Neural cell (in vitro differentiated cells): ENCODE results near the gene TPM1. TPM values are rescaled to one million over a fixed set of nuclear protein-coding genes. Genes with fewer than 3 reads are reported as not detected.

Source experiments
- H2AFZ ChIP-seq: fragments of 200-600, 300-800 bp; sonication (generic), shearing (Covaris generic); 2 replicates; pipeline ENCODE4 v1.6.0; 2014; ENCODE audit warnings: low read depth, mild to moderate bottlenecking, antibody characterized with exemption, low read length, moderate library complexity
- H3F3A ChIP-seq: fragments of 200-600 bp; shearing (Covaris generic); 2 replicates; pipeline ENCODE4 v1.6.1; 2016; ENCODE audit warnings: mild to moderate bottlenecking, moderate library complexity, mixed read lengths, antibody characterized with exemption, low read length; ENCODE audit not compliant: insufficient read depth, poor library complexity, severe bottlenecking
- H3K27ac ChIP-seq: fragments of 200-600, 300-800 bp; sonication (generic), shearing (Covaris generic); 2 replicates; pipeline ENCODE4 v1.5.1; 2014; ENCODE audit warnings: mild to moderate bottlenecking, low read length, moderate library complexity
- H3K27me3 ChIP-seq: fragments of 300-800, 200-600 bp; sonication (generic), shearing (Covaris generic); 2 replicates; pipeline ENCODE4 v1.6.0; 2014; ENCODE audit warnings: mild to moderate bottlenecking, low read depth, low read length, moderate library complexity; ENCODE audit not compliant: insufficient read depth
- H3K36me3 ChIP-seq: fragments of 300-800, 200-600 bp; sonication (generic), shearing (Covaris generic); 2 replicates; pipeline ENCODE4 v1.5.1; 2014; ENCODE audit warnings: mild to moderate bottlenecking, antibody characterized with exemption, low read length, moderate library complexity; ENCODE audit not compliant: insufficient read depth
- H3K4me2 ChIP-seq: fragments of 300-800, 200-600 bp; sonication (generic), shearing (Covaris generic); 2 replicates; pipeline ENCODE4 v1.6.0; 2014; ENCODE audit warnings: mild to moderate bottlenecking, low read length
- H3K4me3 ChIP-seq: fragments of 300-800, 200-600 bp; sonication (generic), shearing (Covaris generic); 2 replicates; pipeline ENCODE4 v1.5.1; 2014; ENCODE audit warnings: mild to moderate bottlenecking, low read length, moderate library complexity
- H3K79me2 ChIP-seq: fragments of 200-600 bp; shearing (Covaris generic); replicated peaks from 2 replicates; pipeline ENCODE4 v1.6.0; 2014; ENCODE audit warnings: mild to moderate bottlenecking, low read length, moderate library complexity; ENCODE audit not compliant: insufficient read depth
- H3K9ac ChIP-seq: fragments of 300-800, 200-600 bp; sonication (generic), shearing (Covaris generic); 2 replicates; pipeline ENCODE4 v1.6.1; 2016; ENCODE audit warnings: mild to moderate bottlenecking, low read length, mixed read lengths
- H3K9me2 ChIP-seq: fragments of 200-600 bp; shearing (Covaris generic); 2 replicates; pipeline ENCODE4 v1.6.1; 2016; ENCODE audit warnings: mild to moderate bottlenecking, low read length, mixed read lengths; ENCODE audit not compliant: insufficient read depth
- H3K9me3 ChIP-seq: fragments of 200-600, 300-800 bp; sonication (generic), shearing (Covaris generic); 2 replicates; pipeline ENCODE4 v1.6.1; 2016; ENCODE audit warnings: mild to moderate bottlenecking, mixed run types, low read length, moderate library complexity, mixed read lengths
- H4K20me1 ChIP-seq: fragments of 200-600 bp; shearing (Covaris generic); 2 replicates; pipeline ENCODE4 v1.6.1; 2016; ENCODE audit warnings: mild to moderate bottlenecking, mixed run types; ENCODE audit not compliant: insufficient read depth
- EZH2 ChIP-seq: fragments of 200-600, 300-800 bp; shearing (Covaris generic), sonication (generic); IDR thresholded peaks from 2 replicates; pipeline ENCODE4 v1.6.1; 2014; ENCODE audit warnings: antibody characterized with exemption, low read length, borderline replicate concordance, mild to moderate bottlenecking; ENCODE audit not compliant: insufficient read depth, poor library complexity, severe bottlenecking
- MXI1 ChIP-seq: fragments of 450-650 bp; conservative IDR thresholded peaks from 2 replicates; pipeline ENCODE4 v1.6.1; 2014; ENCODE audit warnings: antibody characterized with exemption, mild to moderate bottlenecking; ENCODE audit not compliant: poor library complexity, severe bottlenecking
- RAD21 ChIP-seq: fragments of 450-650 bp; conservative IDR thresholded peaks from 2 replicates; pipeline ENCODE4 v1.6.1; 2014; ENCODE audit warnings: antibody characterized with exemption, mild to moderate bottlenecking, moderate library complexity
- polyA plus RNA-seq: library from polyadenylated mRNA; depleted of rRNA; stranded (reverse); fragments of >200 nt; gene quantifications from 2 replicates; pipeline ENCODE4 v1.2.3, GENCODE V29; 2014
- TF ChIP-seq, protein P1 (sequence below): IDR thresholded peaks from 2 replicates; pipeline ENCODE4 v1.6.1; 2012; ENCODE audit warnings: borderline replicate concordance
- TF ChIP-seq, protein P2 (sequence below): fragments of 450-650 bp; IDR thresholded peaks from 2 replicates; pipeline ENCODE4 v1.5.1; 2014; ENCODE audit warnings: antibody characterized with exemption, mild to moderate bottlenecking, moderate library complexity; ENCODE audit not compliant: poor library complexity, severe bottlenecking

The TPM1 gene
- polyA plus RNA-seq, 1 donor from 2014 or later, result 254 TPM

DNA sequence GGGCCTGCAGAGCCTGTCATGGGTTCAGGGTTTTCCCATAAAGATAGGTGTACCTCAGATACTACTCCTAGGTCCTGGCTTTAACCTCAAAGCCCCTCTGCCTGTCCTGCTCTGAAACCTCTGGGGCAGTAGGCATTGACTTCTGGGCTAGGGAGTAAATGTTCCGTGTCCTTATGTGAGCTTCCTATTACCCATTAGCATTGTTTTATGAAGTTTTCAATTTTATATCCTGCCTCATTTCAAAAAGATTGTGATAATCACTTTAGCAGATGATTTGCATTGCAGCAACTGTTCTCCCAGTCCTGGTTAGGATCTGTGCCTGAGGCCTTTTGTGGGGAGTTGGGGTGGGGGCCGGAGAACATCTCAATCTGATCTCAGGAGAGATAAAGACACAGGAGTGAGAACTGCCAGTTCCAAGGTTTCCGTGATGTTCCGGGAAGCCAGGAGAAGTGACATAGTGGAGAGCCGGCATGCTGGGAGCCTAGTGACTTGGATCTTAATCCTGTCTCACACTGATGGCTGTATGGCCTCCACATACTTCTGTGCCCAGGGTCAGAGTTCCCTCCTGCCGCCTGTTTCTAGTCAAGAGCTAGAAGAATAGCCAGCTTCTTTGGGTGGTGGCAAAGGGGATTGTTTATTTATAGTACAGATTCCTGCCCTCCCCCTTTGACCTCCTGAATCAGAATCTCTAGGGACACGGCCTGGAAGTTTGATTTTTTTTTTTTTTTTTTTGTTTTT, 10.6 kb downstream of the TPM1 start:
- Histone ChIP-seq H2AFZ (no peak overlapping the region), H3K9me3 (no peaks in the 10 kb centered on the region), H3K79me2 (peaks cover 67% of the 10 kb centered on the region), H3K27ac (no peak overlapping the region), H3K27me3 (no peaks in the 10 kb centered on the region), H3K9me2 (no peaks in the 10 kb centered on the region), H3K4me3 (no peak overlapping the region), H4K20me1 (peaks cover 4% of the 10 kb centered on the region), H3K4me2 (no peak overlapping the region), H3F3A (no peaks in the 10 kb centered on the region), H3K9ac (no peak overlapping the region), H3K36me3 (peaks cover 10% of the 10 kb centered on the region)
- no peak for TF ChIP-seq MXI1

DNA sequence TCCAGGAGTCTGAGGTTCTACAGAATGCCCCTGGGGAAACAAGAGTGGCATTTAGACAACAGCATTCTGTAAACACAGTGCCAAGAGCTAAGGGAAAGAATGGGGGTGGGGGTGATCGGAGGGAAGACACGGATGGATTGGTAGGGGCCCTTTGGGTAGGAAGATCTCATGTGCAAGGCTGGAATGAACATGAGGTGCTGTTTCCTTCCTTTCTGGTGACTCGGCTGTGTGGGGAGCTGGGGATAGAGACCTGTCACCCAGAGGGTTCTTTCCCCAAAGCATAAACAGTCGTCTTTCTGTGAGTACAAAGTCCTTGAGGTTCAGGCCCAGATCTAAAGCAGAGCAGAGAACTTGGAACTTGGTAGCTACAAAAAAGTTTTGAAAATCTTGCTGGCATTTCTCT, 11.7 kb downstream of the TPM1 start:
- Histone ChIP-seq H3K27ac (no peak overlapping the region), H3F3A (no peaks in the 10 kb centered on the region), H3K9ac (no peak overlapping the region), H3K27me3 (no peaks in the 10 kb centered on the region), H3K4me3 (no peak overlapping the region), H3K9me3 (no peaks in the 10 kb centered on the region), H2AFZ (no peak overlapping the region), H3K9me2 (no peaks in the 10 kb centered on the region), H3K36me3 (peaks cover 13% of the 10 kb centered on the region), H3K4me2 (no peak overlapping the region), H4K20me1 (peaks cover 4% of the 10 kb centered on the region), H3K79me2 (peaks cover 64% of the 10 kb centered on the region)
- TF ChIP-seq, protein P1, sequence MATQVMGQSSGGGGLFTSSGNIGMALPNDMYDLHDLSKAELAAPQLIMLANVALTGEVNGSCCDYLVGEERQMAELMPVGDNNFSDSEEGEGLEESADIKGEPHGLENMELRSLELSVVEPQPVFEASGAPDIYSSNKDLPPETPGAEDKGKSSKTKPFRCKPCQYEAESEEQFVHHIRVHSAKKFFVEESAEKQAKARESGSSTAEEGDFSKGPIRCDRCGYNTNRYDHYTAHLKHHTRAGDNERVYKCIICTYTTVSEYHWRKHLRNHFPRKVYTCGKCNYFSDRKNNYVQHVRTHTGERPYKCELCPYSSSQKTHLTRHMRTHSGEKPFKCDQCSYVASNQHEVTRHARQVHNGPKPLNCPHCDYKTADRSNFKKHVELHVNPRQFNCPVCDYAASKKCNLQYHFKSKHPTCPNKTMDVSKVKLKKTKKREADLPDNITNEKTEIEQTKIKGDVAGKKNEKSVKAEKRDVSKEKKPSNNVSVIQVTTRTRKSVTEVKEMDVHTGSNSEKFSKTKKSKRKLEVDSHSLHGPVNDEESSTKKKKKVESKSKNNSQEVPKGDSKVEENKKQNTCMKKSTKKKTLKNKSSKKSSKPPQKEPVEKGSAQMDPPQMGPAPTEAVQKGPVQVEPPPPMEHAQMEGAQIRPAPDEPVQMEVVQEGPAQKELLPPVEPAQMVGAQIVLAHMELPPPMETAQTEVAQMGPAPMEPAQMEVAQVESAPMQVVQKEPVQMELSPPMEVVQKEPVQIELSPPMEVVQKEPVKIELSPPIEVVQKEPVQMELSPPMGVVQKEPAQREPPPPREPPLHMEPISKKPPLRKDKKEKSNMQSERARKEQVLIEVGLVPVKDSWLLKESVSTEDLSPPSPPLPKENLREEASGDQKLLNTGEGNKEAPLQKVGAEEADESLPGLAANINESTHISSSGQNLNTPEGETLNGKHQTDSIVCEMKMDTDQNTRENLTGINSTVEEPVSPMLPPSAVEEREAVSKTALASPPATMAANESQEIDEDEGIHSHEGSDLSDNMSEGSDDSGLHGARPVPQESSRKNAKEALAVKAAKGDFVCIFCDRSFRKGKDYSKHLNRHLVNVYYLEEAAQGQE, result no peak
- TF ChIP-seq, protein P2, sequence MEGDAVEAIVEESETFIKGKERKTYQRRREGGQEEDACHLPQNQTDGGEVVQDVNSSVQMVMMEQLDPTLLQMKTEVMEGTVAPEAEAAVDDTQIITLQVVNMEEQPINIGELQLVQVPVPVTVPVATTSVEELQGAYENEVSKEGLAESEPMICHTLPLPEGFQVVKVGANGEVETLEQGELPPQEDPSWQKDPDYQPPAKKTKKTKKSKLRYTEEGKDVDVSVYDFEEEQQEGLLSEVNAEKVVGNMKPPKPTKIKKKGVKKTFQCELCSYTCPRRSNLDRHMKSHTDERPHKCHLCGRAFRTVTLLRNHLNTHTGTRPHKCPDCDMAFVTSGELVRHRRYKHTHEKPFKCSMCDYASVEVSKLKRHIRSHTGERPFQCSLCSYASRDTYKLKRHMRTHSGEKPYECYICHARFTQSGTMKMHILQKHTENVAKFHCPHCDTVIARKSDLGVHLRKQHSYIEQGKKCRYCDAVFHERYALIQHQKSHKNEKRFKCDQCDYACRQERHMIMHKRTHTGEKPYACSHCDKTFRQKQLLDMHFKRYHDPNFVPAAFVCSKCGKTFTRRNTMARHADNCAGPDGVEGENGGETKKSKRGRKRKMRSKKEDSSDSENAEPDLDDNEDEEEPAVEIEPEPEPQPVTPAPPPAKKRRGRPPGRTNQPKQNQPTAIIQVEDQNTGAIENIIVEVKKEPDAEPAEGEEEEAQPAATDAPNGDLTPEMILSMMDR, result no peak

DNA sequence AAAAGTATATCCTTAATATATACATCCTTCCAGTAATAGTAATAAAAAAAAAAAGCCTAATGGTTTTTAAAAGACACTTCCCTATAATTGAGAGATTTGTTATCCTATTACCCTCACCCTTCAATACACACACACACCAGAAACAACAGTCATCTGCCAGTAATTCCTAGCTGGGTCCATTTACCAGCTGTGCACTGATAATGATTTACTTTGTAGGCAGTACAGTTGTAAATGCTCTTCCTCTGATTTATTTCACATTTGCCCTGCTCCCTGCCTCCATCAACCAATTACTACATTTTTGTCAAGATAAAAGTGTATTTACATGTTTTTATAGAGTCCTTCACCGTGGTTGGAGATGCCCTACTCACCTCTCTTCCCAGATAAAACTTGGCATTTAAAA, 12.4 kb downstream of the TPM1 start:
- no peaks in the 10 kb centered on the region for H3K9me2 ChIP-seq
- no peak for TF ChIP-seq EZH2
- TF ChIP-seq RAD21, result no peak
- TF ChIP-seq, protein P1, result no peak
- H3K9ac ChIP-seq, result no peak overlapping the region
- H3K79me2 ChIP-seq, result peaks cover 57% of the 10 kb centered on the region
- peaks cover 13% of the 10 kb centered on the region for H3K36me3 ChIP-seq
- H3F3A ChIP-seq, result no peaks in the 10 kb centered on the region
- no peak overlapping the region for H3K4me2 ChIP-seq
- H3K27ac ChIP-seq, result no peak overlapping the region
- H2AFZ ChIP-seq, result no peak overlapping the region
- no peaks in the 10 kb centered on the region for H3K27me3 ChIP-seq
- H3K9me3 ChIP-seq, result no peaks in the 10 kb centered on the region
- peaks cover under 1% of the 10 kb centered on the region for H4K20me1 ChIP-seq
- H3K4me3 ChIP-seq, result no peak overlapping the region
